IMR-90 (cell line): ENCODE results near the gene DDX60. TPM values are rescaled to one million over a fixed set of nuclear protein-coding genes. Genes with fewer than 3 reads are reported as not detected.

Experiments used
- ATAC-seq: fragments of 200-7000 bp; cut with Tn5 transposase; 2 replicates; pipeline ENCODE4 v1.9.1; 2020; ENCODE audit warnings: low read depth, mild to moderate bottlenecking, moderate library complexity
- BruUV-seq: library from RNA; stranded (reverse); fragments of 400-500 nt; replicated peaks from 2 replicates; lab custom pipeline; 2021; lab: Mats Ljungman, UMichigan
- CTCF ChIA-PET: fragments of 300-600 bp; formaldehyde crosslinking; extraction: SDS; loops from one replicate; lab custom pipeline; 2021; ENCODE audit warnings: antibody characterized with exemption; lab: Yijun Ruan, JAX
- POLR2A ChIA-PET: fragments of 300-600 bp; sonication (Branson Sonifier 250); formaldehyde crosslinking; loops from one replicate; lab custom pipeline; 2022; ENCODE audit warnings: antibody characterized with exemption; ENCODE audit not compliant: unreplicated experiment; lab: Charles Lee
- DNase-seq: peaks from one replicate; pipeline ENCODE4 v3.0.0; 2013
- H2AFZ ChIP-seq: replicated peaks from 2 replicates; pipeline ENCODE3; 2013; ENCODE audit warnings: low read length, mild to moderate bottlenecking; ENCODE audit not compliant: poor library complexity
- H2AK5ac ChIP-seq: 2 replicates; pipeline ENCODE4 v1.6.1; 2013; ENCODE audit warnings: low read depth, low read length, inconsistent platforms
- H2AK9ac ChIP-seq: replicated peaks from 2 replicates; pipeline ENCODE3; 2013; ENCODE audit warnings: mild to moderate bottlenecking, low read depth, low read length, moderate library complexity; ENCODE audit not compliant: poor library complexity
- H2BK120ac ChIP-seq: 2 replicates; pipeline ENCODE4 v1.6.1; 2013; ENCODE audit warnings: low read depth, low read length, inconsistent platforms
- H2BK15ac ChIP-seq: 3 replicates; pipeline ENCODE4 v1.6.1; 2013; ENCODE audit warnings: low read depth, low read length, inconsistent platforms
- H2BK20ac ChIP-seq: 2 replicates; pipeline ENCODE4 v1.6.1; 2013; ENCODE audit warnings: low read depth, mild to moderate bottlenecking, inconsistent platforms, low read length, moderate library complexity
- H2BK5ac ChIP-seq: 2 replicates; pipeline ENCODE4 v1.6.1; 2013; ENCODE audit warnings: mild to moderate bottlenecking, low read depth, low read length, inconsistent platforms; ENCODE audit not compliant: poor library complexity, severe bottlenecking
- H3K14ac ChIP-seq: replicated peaks from 2 replicates; pipeline ENCODE4 v1.6.1; 2013; ENCODE audit warnings: low read depth, low read length, inconsistent platforms
- H3K18ac ChIP-seq: 2 replicates; pipeline ENCODE4 v1.6.1; 2013; ENCODE audit warnings: low read depth, low read length, control low read depth
- H3K23ac ChIP-seq: 2 replicates; pipeline ENCODE4 v1.6.1; 2013; ENCODE audit warnings: low read depth, low read length, inconsistent platforms
- H3K27ac ChIP-seq: 2 replicates; pipeline ENCODE4 v1.5.1; 2013; ENCODE audit warnings: mild to moderate bottlenecking, control low read depth, low read length; ENCODE audit not compliant: insufficient read depth
- H3K27me3 ChIP-seq: 2 replicates; pipeline ENCODE4 v1.6.1; 2013; ENCODE audit warnings: low read length; ENCODE audit not compliant: control insufficient read depth, insufficient read depth
- H3K36me3 ChIP-seq: 2 replicates; pipeline ENCODE4 v1.6.1; 2013; ENCODE audit warnings: low read length, mixed read lengths; ENCODE audit not compliant: control insufficient read depth, insufficient read depth
- H3K4ac ChIP-seq: 2 replicates; pipeline ENCODE4 v1.6.1; 2013; ENCODE audit warnings: low read depth, low read length, inconsistent platforms
- H3K4me1 ChIP-seq: 2 replicates; pipeline ENCODE4 v1.6.1; 2013; ENCODE audit warnings: low read length, mixed read lengths; ENCODE audit not compliant: control insufficient read depth, insufficient read depth
- H3K4me2 ChIP-seq: 2 replicates; pipeline ENCODE4 v1.6.1; 2013; ENCODE audit warnings: low read depth, mild to moderate bottlenecking, control low read depth, low read length, moderate library complexity
- H3K4me3 ChIP-seq: 2 replicates; pipeline ENCODE4 v1.5.1; 2013; ENCODE audit warnings: low read depth, mild to moderate bottlenecking, control low read depth, low read length, moderate library complexity; ENCODE audit not compliant: insufficient read depth
- H3K56ac ChIP-seq: 2 replicates; pipeline ENCODE4 v1.6.1; 2013; ENCODE audit warnings: low read length, inconsistent platforms; ENCODE audit not compliant: insufficient read depth; ENCODE audit errors: extremely low read depth
- H3K79me1 ChIP-seq, 2 experiments: 2 replicates each; pipeline ENCODE4 v1.6.1; 2013; ENCODE audit warnings: low read length in 2 of 2, inconsistent platforms in 1 of 2, low read depth in 1 of 2
- H3K9ac ChIP-seq: 2 replicates; pipeline ENCODE4 v1.6.1; 2013; ENCODE audit warnings: low read depth, low read length, control low read depth
- H3K9me1 ChIP-seq: 2 replicates; pipeline ENCODE4 v1.6.1; 2013; ENCODE audit warnings: low read length, inconsistent platforms; ENCODE audit not compliant: insufficient read depth
- H3K9me3 ChIP-seq: 2 replicates; pipeline ENCODE4 v1.6.1; 2013; ENCODE audit warnings: low read length; ENCODE audit not compliant: control insufficient read depth, insufficient read depth
- H4K20me1 ChIP-seq: 2 replicates; pipeline ENCODE4 v1.6.1; 2013; ENCODE audit warnings: low read length, inconsistent platforms; ENCODE audit not compliant: insufficient read depth
- H4K5ac ChIP-seq: 2 replicates; pipeline ENCODE4 v1.6.1; 2013; ENCODE audit warnings: mild to moderate bottlenecking, low read depth, low read length, control low read depth
- H4K8ac ChIP-seq, 2 experiments: 2 replicates each; pipeline ENCODE4 v1.6.1; 2013; ENCODE audit warnings: low read depth in 2 of 2, low read length in 2 of 2, control low read depth in 1 of 2, inconsistent platforms in 1 of 2
- H4K91ac ChIP-seq: 2 replicates; pipeline ENCODE4 v1.6.1; 2013; ENCODE audit warnings: low read depth, low read length, inconsistent platforms; ENCODE audit not compliant: insufficient read depth
- BHLHE40 ChIP-seq: fragments of 150-350 bp; IDR thresholded peaks from 2 replicates; pipeline ENCODE4 v1.6.1; 2016; ENCODE audit warnings: mild to moderate bottlenecking, low read depth, low read length
- CEBPB ChIP-seq: IDR thresholded peaks from 2 replicates; pipeline ENCODE4 v1.6.1; 2012; ENCODE audit warnings: low read depth, low read length, improper control_type of control experiment
- CHD1 ChIP-seq: IDR thresholded peaks from 2 replicates; pipeline ENCODE4 v1.6.1; 2012; ENCODE audit warnings: low read depth, low read length, improper control_type of control experiment
- FOS ChIP-seq: fragments of 150-350 bp; IDR thresholded peaks from 2 replicates; pipeline ENCODE4 v1.6.1; 2016; ENCODE audit warnings: low read depth, low read length
- MAFK ChIP-seq: IDR thresholded peaks from 2 replicates; pipeline ENCODE4 v1.6.1; 2012; ENCODE audit warnings: low read depth, low read length, improper control_type of control experiment
- MAZ ChIP-seq: IDR thresholded peaks from 2 replicates; pipeline ENCODE4 v1.6.1; 2012; ENCODE audit warnings: low read depth, mild to moderate bottlenecking, low read length, improper control_type of control experiment, moderate library complexity, borderline replicate concordance
- MXI1 ChIP-seq: IDR thresholded peaks from 2 replicates; pipeline ENCODE4 v1.6.1; 2012; ENCODE audit warnings: low read depth, mild to moderate bottlenecking, low read length, moderate library complexity, borderline replicate concordance
- NFE2L2 ChIP-seq: fragments of 150-350 bp; IDR thresholded peaks from 2 replicates; pipeline ENCODE4 v1.6.1; 2016; ENCODE audit warnings: low read depth, mild to moderate bottlenecking, low read length
- POLR2A ChIP-seq: IDR thresholded peaks from 2 replicates; pipeline ENCODE4 v1.6.1; 2012; ENCODE audit warnings: mild to moderate bottlenecking, low read depth, low read length
- RAD21 ChIP-seq: IDR thresholded peaks from 2 replicates; pipeline ENCODE4 v1.6.1; 2012; ENCODE audit warnings: low read length, improper control_type of control experiment
- RCOR1 ChIP-seq: IDR thresholded peaks from 2 replicates; pipeline ENCODE4 v1.6.1; 2012; ENCODE audit warnings: mild to moderate bottlenecking, low read length, improper control_type of control experiment; ENCODE audit not compliant: insufficient replicate concordance
- RFX5 ChIP-seq: IDR thresholded peaks from 2 replicates; pipeline ENCODE4 v1.8.0; 2012; ENCODE audit warnings: low read depth, mild to moderate bottlenecking, low read length, moderate library complexity
- SMC3 ChIP-seq: fragments of 150-350 bp; IDR thresholded peaks from 2 replicates; pipeline ENCODE4 v1.6.1; 2016; ENCODE audit warnings: low read depth, mild to moderate bottlenecking, antibody characterized with exemption, low read length, moderate library complexity
- WGBS, 2 experiments: methylation state at CpG; one replicate each; pipeline versions ENCODE4 v1.1.5 to v1.1.7; 2013; ENCODE audit warnings: missing lambda C conversion rate in 2 of 2; ENCODE audit not compliant: insufficient read length in 1 of 2; ENCODE audit errors: extremely low coverage in 2 of 2; 5-methylcytosine and 5-hydroxymethylcytosine counted together
- dilution Hi-C: fragments of 300-500 bp; cut with HindIII; formaldehyde crosslinking; loops from one replicate; pipeline ENCODE4 v1.14.3; 2018; ENCODE audit warnings: low sequenced_read_pairs; ENCODE audit not compliant: unreplicated experiment
- in situ Hi-C: fragments of 300-500 bp; cut with MboI; formaldehyde crosslinking; loops from 3 replicates; pipeline ENCODE4 v1.14.3; 2019; ENCODE audit warnings: low sequenced_read_pairs, inconsistent platforms, mixed read lengths
- intact Hi-C: fragments of 100-400 bp; cut with micrococcal nuclease; formaldehyde crosslinking; loops from 2 replicates; pipeline ENCODE4 v1.10.0; 2022
- polyA plus RNA-seq, 3 experiments: library from polyadenylated mRNA; depleted of rRNA; stranded (reverse); fragments of >200 nt; gene quantifications; 2 replicates each; pipeline ENCODE4 v1.2.3, GENCODE V29; 2012; ENCODE audit warnings: low replicate concordance in 1 of 3
- total RNA-seq: library from RNA; depleted of rRNA; stranded (reverse); fragments of >200 nt; gene quantifications from 2 replicates; pipeline ENCODE4 v1.2.3, GENCODE V29; 2012
- TF ChIP-seq, protein P1 (sequence below): fragments of 150-350 bp; IDR thresholded peaks from 2 replicates; pipeline ENCODE4 v1.6.1; 2017; ENCODE audit warnings: mild to moderate bottlenecking, antibody characterized with exemption, low read length, low read depth
- TF ChIP-seq, protein P2 (sequence below): conservative IDR thresholded peaks from 2 replicates; pipeline ENCODE4 v1.5.1; 2012; ENCODE audit warnings: mild to moderate bottlenecking, low read depth, low read length, improper control_type of control experiment
- TF ChIP-seq, protein P3 (sequence below): fragments of 150-350 bp; IDR thresholded peaks from 2 replicates; pipeline ENCODE4 v1.6.1; 2016; ENCODE audit warnings: low read depth, mild to moderate bottlenecking, low read length, moderate library complexity, borderline replicate concordance

The DDX60 gene
- total and polyA plus RNA-seq, 2 of the 4 experiments (the other 2 are of a cell fraction), result 3.1 to 6.6 TPM

DNA sequence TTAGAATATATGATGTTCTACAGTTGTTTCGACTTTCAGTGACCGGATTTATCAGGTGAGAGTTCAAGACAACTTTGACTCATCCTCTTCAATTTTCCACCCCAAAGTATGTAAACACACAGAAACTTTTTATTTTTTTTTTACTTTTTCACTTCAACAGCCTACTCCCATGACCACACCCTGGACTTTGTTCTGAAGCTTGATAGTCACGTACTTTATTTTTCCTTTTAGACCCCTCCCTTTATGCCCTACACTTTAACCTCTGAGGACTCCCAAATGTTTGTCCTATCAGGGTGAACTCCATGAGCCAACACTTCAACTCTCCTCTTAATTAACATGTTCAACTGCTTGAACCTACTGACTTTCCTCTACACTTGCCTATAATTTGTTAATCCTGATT lies 2.5 kb upstream of the DDX60 start:
- DNase-seq, result no peak
- no peak for ATAC-seq

More for the DNA sequence above, 2.5 kb upstream of the DDX60 start:
- WGBS, 2 experiments, result 100% methylated on average over 1 of the region's 3 CpGs; no CpG with 5 or more reads in 1 of the 2 experiments
- Histone ChIP-seq H3K9ac (no peak overlapping the region), H3K36me3 (no peaks in the 10 kb centered on the region), H4K20me1 (no peaks in the 10 kb centered on the region), H2AK9ac (no peak overlapping the region), H3K9me1 (no peaks in the 10 kb centered on the region), H4K8ac (no peak overlapping the region), H3K4me1 (no peaks in the 10 kb centered on the region), H2BK120ac (no peak overlapping the region), H2AFZ (no peak overlapping the region), H2BK5ac (no peak overlapping the region), H3K56ac (no peak overlapping the region), H4K91ac (no peak overlapping the region), H2AK5ac (no peak overlapping the region), H3K4ac (no peak overlapping the region), H3K4me3 (no peak overlapping the region), H3K27ac (no peak overlapping the region), H3K9me3 (no peaks in the 10 kb centered on the region), H3K23ac (no peak overlapping the region), H4K5ac (no peak overlapping the region), H2BK20ac (no peak overlapping the region), H3K4me2 (no peak overlapping the region), H3K79me1 (no peaks in the 10 kb centered on the region), H3K14ac (no peak overlapping the region), H2BK15ac (no peak overlapping the region), H3K27me3 (no peaks in the 10 kb centered on the region), H3K18ac (no peak overlapping the region)
- intact Hi-C loops, result no loop called here
- in situ Hi-C loops, result no loop called here
- TF ChIP-seq MAFK, result no peak
- no peak for TF ChIP-seq RFX5
- TF ChIP-seq NFE2L2, result no peak
- TF ChIP-seq RCOR1, result no peak
- no peak for TF ChIP-seq POLR2A
- no peak for TF ChIP-seq CEBPB
- TF ChIP-seq, protein P1, sequence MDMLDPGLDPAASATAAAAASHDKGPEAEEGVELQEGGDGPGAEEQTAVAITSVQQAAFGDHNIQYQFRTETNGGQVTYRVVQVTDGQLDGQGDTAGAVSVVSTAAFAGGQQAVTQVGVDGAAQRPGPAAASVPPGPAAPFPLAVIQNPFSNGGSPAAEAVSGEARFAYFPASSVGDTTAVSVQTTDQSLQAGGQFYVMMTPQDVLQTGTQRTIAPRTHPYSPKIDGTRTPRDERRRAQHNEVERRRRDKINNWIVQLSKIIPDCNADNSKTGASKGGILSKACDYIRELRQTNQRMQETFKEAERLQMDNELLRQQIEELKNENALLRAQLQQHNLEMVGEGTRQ, result no peak
- TF ChIP-seq BHLHE40, result no peak
- TF ChIP-seq MAZ, result no peak
- no peak for TF ChIP-seq CHD1
- no peak for TF ChIP-seq MXI1
- TF ChIP-seq FOS, result no peak
- no peak for TF ChIP-seq SMC3
- TF ChIP-seq, protein P2, sequence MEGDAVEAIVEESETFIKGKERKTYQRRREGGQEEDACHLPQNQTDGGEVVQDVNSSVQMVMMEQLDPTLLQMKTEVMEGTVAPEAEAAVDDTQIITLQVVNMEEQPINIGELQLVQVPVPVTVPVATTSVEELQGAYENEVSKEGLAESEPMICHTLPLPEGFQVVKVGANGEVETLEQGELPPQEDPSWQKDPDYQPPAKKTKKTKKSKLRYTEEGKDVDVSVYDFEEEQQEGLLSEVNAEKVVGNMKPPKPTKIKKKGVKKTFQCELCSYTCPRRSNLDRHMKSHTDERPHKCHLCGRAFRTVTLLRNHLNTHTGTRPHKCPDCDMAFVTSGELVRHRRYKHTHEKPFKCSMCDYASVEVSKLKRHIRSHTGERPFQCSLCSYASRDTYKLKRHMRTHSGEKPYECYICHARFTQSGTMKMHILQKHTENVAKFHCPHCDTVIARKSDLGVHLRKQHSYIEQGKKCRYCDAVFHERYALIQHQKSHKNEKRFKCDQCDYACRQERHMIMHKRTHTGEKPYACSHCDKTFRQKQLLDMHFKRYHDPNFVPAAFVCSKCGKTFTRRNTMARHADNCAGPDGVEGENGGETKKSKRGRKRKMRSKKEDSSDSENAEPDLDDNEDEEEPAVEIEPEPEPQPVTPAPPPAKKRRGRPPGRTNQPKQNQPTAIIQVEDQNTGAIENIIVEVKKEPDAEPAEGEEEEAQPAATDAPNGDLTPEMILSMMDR, result no peak
- TF ChIP-seq RAD21, result no peak
- TF ChIP-seq, protein P3, sequence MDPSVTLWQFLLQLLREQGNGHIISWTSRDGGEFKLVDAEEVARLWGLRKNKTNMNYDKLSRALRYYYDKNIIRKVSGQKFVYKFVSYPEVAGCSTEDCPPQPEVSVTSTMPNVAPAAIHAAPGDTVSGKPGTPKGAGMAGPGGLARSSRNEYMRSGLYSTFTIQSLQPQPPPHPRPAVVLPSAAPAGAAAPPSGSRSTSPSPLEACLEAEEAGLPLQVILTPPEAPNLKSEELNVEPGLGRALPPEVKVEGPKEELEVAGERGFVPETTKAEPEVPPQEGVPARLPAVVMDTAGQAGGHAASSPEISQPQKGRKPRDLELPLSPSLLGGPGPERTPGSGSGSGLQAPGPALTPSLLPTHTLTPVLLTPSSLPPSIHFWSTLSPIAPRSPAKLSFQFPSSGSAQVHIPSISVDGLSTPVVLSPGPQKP, result no peak
- POLR2A ChIA-PET, result interaction anchor here (0.7 kb wide), 1 partner anchor 1097 kb away, joined by 4 read pairs; no protein-coding TSS in a partner anchor
- CTCF ChIA-PET, result no interaction called here
- dilution Hi-C loops, result no loop called here
- BruUV-seq, result no TSS peak
